CD1c-positive myeloid dendritic cell (primary cell): ENCODE measurements around the gene HMCN1.
"Not testable (repeated sequence)": the region's sequence is repeated elsewhere in the genome, so short reads cannot be mapped to it uniquely, and the experiment has no call there.

Source experiments
- DNase-seq: peaks from one replicate; pipeline ENCODE4 v3.0.0-alpha.2; 2016; ENCODE audit errors: extremely low spot score

The HMCN1 gene

GRCh38 chr1:185850366-185850765 lies 116.2 kb downstream of the HMCN1 start:
- DNase-seq, result no peak

- DNase-seq, result no peak
Observed at GRCh38 chr1:185853739-185854138, 119.5 kb downstream of the HMCN1 start.

DNA sequence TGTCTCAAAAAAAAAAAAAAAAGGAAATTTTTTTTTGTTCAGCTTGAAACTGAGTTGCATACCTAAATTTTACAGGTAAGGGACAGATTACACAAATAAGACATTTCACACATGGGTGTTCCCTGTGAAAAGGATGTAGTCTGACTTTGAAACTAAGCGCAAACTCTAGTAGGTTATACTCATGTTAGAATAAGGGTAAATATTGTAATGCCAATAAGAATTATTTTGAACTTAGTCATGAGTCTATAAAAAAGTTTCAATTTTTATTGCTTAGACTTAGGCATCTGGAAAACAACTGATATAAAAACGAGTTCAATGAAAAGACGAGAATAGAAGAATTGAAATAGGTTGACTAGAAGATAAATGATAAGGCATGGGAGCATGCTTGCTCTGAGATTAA lies 122.3 kb downstream of the HMCN1 start:
- no peak for DNase-seq

GRCh38 chr1:185857442-185857841 lies 123.3 kb downstream of the HMCN1 start:
- no peak for DNase-seq

DNA sequence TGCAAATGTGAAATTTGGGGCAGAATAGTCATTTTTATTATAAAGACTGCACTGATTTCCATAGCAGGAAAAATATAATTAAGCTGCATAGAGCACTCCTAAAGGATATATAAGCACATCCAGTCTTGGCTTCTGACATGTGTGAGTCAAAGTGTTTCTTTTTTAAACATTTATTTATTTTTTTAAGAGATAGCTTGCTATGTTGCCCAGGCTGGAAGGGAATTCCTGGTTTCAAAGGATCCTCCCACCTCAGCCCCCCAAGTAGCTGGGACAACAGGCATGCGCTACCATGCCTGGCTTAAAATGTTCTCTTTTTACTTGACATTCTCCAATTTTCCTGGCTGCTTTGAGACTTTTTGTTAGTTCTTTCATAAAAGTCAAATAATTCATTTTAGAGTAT lies 126.1 kb downstream of the HMCN1 start:
- no peak for DNase-seq

- DNase-seq, result no peak
Observed at GRCh38 chr1:185860859-185861258, 126.7 kb downstream of the HMCN1 start.

DNA sequence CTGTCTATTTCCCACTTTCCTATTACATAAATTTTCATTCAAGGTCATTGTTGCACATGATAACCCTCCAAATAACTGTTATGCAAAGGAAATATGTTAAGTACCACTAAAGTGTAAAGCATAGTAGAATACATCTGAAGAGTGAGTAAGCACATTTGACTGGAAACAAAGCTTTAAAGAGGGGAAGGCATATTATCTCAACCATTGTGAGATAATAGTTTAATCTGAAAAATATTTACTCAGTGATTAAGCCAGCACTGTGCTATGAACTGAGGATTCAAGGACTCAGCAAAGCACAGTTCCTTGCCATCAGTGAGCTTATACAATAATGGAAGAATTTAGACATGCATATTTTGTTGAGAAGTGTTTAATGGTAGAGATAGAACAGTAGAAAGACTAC lies 127.4 kb downstream of the HMCN1 start:
- no peak for DNase-seq

- no peak for DNase-seq
Observed at GRCh38 chr1:185862235-185862634, 128.0 kb downstream of the HMCN1 start.

- DNase-seq, result no peak
Observed at GRCh38 chr1:185864331-185864730, 130.1 kb downstream of the HMCN1 start.

- DNase-seq, result no peak
Observed at GRCh38 chr1:185864889-185865517, 130.8 kb downstream of the HMCN1 start.

- no peak for DNase-seq
Observed at GRCh38 chr1:185869590-185869989, 135.4 kb downstream of the HMCN1 start.

DNA sequence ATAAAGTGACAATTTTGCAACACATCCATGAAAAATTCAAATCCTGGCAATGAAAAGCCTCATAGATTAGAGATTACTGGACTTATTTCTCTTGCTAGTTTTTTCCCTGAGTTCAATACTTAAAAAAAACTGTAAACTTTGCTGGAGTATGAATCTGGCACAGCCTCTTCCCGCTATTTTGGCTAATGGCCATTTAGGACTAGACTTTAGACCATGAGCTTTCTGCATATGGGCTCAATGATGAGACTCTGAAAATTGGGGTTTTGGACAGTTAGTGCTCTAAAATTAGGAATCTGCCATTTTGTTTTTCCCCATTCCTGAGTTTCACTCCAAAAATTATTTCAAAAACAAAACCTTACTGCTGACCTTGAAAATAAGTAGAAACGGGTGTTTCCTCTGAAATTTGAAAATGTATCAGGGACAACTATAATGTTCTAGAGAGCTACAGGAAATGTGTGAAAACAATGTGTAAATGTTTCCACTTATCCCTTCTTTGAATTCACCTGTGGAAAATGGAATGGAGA lies 137.5 kb downstream of the HMCN1 start:
- no peak for DNase-seq

DNA sequence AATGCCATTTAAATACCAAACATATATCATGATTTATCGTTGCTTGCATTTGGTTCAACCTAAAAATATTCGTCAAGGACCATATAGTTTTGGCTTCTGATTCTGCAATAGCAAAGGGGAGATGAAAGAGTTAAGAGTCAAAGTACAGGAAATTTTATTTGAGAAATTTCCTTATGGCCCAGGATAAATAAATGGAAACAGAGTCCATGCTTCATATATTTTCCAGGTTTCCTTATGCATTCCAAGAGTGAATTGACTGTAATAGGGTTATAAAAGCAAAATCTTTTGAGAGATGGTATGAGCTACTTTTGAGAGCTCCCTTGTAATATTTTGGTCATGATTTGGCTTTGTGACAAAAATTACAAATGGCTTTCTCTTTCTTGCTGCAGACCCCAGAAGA lies 140.1 kb downstream of the HMCN1 start:
- no peak for DNase-seq

DNA sequence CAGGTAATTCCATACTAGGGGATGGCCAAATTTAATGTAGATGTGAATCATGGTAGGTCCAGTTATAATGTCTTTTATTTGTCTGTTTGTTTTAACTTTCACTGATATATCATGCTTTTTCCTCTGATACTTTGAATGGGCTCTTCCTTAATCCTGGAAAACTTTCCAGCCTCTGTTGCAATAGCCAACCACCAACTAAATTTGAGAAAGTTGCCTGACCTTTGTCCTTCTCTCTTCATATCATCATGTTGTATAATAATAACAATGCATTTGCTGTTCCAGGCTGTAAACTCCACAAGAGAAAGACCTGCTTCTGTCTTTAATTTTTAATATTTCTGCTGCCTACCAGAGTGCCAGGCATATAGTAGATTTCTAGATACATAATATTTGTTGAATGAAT lies 146.1 kb downstream of the HMCN1 start:
- DNase-seq, result no peak

DNA sequence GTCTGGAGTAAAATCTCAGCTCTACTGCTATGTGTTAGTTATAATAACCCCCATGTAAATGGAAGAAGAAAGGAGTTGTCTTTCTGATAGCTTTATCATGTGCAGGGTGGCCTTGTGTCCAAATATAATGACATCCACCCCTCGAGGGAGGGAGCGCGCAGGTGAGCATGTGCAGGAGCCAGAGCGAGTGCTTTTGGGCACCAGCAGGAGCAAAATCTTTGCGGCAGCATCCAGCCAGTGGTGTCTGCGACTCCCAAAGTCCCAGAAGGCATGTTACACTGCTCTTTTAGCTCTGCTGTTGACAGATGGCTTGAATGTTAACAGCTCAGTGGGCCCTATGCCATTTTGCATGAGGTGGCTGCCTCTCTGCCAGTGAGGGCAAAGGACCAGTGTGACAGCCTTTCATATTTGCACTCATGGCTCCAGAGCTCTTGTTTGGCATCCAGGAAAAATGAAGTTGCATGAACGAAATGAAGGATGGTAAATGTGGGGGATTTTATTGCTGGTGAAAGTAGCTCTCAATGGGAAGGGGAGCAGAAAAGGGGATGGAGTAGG lies 146.7 kb downstream of the HMCN1 start:
- DNase-seq, result no peak

DNA sequence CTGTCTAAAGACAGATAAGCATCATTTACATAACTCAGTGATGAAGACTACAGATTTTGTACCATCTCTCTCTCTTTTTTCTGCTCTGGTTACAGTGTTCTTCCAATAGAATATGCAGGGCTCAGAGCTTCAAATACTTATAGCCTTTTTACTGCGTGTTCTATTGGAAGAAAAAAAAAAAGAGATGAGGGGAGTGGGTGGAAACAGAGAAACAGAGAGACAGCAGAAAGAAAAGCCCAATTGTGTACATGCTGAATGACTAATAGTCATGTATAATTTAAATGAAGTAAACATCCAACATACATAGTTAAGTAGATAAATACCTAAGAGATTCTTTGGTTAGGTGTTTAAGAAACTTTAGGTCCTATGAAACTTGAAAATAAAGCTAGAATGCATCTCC lies 151.9 kb downstream of the HMCN1 start:
- DNase-seq, result no peak

DNA sequence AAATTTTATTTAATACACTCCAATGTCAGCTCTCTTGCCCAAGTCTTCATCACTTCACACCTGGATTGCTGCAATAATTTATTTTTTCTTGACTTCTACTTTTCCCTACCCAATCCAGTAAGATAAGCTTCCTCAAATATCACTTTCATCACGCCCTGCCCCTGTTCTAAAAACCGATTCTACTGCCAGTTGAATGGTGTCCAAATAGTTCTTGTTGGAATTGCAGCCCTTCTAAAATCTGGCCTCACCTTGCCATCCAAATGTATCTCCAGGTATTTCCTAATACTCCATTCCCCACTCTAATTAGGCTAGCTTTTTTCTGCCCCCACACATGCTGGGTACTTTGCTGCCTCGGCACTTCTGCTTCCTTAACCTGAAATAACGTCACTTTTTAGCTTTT lies 152.5 kb downstream of the HMCN1 start:
- DNase-seq, result no peak

DNA sequence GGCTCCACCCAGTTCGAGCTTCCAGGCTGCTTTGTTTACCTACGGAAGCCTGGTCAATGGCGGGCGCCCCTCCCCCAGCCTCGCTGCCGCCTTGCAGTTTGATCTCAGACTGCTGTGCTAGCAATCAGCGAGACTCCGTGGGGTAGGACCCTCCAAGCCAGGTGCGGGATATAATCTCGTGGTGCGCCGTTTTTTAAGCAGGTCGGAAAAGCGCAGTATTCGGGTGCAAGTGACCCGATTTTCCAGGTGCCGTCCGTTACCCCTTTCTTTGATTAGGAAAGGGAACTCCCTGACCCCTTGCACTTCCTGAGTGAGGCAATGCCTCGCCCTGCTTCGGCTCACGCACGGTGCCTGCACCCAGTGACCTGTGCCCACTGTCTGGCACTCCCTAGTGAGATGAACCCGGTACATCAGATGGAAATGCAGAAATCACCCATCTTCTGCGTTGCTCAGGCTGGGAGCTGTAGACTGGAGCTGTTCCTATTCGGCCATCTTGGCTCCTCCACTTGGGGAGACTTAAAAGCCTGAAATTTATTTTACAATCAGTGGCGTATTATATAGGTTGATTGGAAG lies 158.7 kb downstream of the HMCN1 start:
- DNase-seq, result not testable (repeated sequence)

DNA sequence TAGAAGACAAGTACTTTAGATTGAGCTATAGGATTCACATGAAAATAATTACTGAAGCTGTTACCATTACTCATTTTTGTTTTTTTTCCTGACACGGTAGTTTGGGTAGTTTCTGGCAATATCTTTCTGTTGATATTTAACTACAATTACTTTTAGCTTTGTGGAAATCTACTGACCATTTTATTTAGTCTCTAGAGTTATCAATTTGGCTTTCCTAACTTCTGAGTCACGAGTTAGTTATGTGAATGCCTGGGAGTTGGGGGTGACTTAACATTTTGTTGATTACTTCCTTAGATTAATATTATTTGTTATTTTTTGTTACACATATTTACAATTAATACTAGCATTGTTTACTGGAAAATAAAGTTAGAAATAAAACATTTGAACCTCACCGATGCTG lies 160.6 kb downstream of the HMCN1 start:
- DNase-seq, result no peak

DNA sequence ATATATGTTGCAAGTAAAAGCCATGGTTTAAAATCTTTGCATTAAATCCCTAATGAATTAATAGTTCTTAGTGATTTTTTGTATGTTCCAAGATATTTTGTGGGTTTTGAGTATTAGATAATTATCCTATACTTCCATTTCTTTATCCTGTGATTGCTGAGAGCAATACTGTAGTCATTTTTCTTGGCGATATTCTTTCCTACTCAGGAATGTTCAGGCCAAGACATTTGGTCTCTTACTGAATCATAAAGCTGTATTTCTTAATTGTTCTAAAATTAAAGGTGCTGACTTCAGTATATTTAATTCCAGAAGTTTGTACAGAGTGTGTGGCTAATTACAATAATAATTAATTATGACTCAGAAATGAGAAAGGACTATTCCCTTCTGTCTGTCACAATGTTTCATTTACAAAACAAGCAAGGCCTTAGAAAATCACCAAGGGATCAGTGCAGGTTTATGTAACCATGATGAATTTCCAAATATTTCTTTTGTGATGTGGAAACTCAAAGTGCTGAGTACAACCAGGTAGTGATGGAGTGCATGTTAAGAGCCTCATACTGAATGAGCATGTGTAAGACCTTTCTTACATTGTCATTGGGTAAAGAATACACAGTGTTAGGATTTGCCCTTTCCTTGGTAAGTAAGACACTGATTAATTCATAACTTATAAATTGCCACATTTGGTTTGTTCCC lies 161.2 kb downstream of the HMCN1 start:
- no peak for DNase-seq

GRCh38 chr1:185896863-185897262 lies 162.7 kb downstream of the HMCN1 start:
- DNase-seq, result no peak

DNA sequence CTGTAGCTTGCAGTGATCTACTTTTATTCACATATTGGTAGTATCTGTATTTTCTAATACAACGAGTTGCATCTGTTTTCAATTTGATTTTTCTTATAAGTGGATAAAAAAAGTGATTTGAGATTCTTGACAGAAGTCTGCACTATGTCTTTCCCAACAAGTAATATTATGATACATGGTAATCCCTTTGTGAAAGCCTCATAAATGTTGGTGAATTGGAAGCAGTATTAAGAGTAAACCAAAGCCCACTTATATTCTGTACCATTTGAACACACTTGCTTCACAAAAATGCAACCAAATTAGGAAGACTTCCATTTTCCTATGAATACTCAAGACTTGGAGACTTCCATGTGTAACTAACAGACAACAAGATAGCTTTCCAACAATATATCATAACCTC lies 172.0 kb downstream of the HMCN1 start:
- no peak for DNase-seq

GRCh38 chr1:185907246-185907645 lies 173.1 kb downstream of the HMCN1 start:
- DNase-seq, result no peak
